OCI-LY1 (cell line): ENCODE data around the gene FRS2.

Experiments used
- CTCF ChIP-seq: fragments of 200-600 bp; sonication (generic), shearing (Covaris generic); IDR thresholded peaks from 2 replicates; pipeline ENCODE4 v1.5.1; 2017; ENCODE audit warnings: mild to moderate bottlenecking, antibody characterized with exemption, low read length, moderate library complexity, mixed read lengths
- EZH2 ChIP-seq: fragments of 200-600 bp; sonication (generic), shearing (Covaris generic); IDR thresholded peaks from 2 replicates; pipeline ENCODE4 v1.8.0; 2017; ENCODE audit warnings: borderline replicate concordance, mixed run types, mild to moderate bottlenecking, antibody characterized with exemption, low read length, moderate library complexity, mixed read lengths

DNA sequence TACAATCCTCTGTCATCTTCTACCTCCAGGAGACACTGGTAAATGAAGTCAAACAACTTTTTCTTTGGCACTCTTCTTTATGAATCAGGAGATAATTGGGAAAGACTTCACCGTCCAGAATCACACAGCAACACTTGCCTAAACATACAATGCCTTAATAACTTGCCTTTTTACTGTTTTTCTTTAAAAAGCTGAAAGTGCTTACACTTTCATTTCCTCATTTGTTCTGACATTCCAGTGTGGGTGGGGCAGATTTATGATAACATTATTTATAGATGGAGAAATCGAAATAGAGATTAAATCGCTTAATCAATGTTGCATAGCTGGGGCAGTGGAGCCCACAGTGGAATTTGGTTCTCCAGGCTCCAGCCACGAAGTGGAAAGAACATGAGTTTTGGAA is 2.8 kb upstream of the FRS2 start:
- TF ChIP-seq CTCF (no peak), EZH2 (no peak)
